ENCODE data around the gene PRRG2. TPM values are rescaled to one million over a fixed set of nuclear protein-coding genes. Genes with fewer than 3 reads are reported as not detected.

PRRG2 gene
- total RNA-seq, 3 donors from 2014 or later = 0.32 to 16.1 (median 10.2) TPM

GRCh38 chr19:49636233-49636932 is 55.3 kb downstream of the PRRG2 start:
- peaks cover 5 to 9% of the 10 kb centered on the region in 2 donors for H3K4me1 ChIP-seq
- TF ChIP-seq, protein P1, sequence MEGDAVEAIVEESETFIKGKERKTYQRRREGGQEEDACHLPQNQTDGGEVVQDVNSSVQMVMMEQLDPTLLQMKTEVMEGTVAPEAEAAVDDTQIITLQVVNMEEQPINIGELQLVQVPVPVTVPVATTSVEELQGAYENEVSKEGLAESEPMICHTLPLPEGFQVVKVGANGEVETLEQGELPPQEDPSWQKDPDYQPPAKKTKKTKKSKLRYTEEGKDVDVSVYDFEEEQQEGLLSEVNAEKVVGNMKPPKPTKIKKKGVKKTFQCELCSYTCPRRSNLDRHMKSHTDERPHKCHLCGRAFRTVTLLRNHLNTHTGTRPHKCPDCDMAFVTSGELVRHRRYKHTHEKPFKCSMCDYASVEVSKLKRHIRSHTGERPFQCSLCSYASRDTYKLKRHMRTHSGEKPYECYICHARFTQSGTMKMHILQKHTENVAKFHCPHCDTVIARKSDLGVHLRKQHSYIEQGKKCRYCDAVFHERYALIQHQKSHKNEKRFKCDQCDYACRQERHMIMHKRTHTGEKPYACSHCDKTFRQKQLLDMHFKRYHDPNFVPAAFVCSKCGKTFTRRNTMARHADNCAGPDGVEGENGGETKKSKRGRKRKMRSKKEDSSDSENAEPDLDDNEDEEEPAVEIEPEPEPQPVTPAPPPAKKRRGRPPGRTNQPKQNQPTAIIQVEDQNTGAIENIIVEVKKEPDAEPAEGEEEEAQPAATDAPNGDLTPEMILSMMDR (IDR thresholded peaks at IDR 0.05) = no peak
- TF ChIP-seq POLR2AphosphoS5 (IDR thresholded peaks at IDR 0.05) (no peak), POLR2A (IDR thresholded peaks at IDR 0.05) (no peak)
- no peak for DNase-seq (ENCODE audit: low spot score in 2 of 2)
- H3K9me3 ChIP-seq = no peaks in the 10 kb centered on the region
- intact Hi-C loops (cut with DNase I; ENCODE audit: low total_unique reads) = no loop called here
- H3K27ac ChIP-seq = peak overlapping the region in 1 of 2 donors; percentile 50
- no peak overlapping the region for H3K4me3 ChIP-seq
- no peaks in the 10 kb centered on the region for H3K36me3 ChIP-seq
- H3K27me3 ChIP-seq = no peaks in the 10 kb centered on the region

DNA sequence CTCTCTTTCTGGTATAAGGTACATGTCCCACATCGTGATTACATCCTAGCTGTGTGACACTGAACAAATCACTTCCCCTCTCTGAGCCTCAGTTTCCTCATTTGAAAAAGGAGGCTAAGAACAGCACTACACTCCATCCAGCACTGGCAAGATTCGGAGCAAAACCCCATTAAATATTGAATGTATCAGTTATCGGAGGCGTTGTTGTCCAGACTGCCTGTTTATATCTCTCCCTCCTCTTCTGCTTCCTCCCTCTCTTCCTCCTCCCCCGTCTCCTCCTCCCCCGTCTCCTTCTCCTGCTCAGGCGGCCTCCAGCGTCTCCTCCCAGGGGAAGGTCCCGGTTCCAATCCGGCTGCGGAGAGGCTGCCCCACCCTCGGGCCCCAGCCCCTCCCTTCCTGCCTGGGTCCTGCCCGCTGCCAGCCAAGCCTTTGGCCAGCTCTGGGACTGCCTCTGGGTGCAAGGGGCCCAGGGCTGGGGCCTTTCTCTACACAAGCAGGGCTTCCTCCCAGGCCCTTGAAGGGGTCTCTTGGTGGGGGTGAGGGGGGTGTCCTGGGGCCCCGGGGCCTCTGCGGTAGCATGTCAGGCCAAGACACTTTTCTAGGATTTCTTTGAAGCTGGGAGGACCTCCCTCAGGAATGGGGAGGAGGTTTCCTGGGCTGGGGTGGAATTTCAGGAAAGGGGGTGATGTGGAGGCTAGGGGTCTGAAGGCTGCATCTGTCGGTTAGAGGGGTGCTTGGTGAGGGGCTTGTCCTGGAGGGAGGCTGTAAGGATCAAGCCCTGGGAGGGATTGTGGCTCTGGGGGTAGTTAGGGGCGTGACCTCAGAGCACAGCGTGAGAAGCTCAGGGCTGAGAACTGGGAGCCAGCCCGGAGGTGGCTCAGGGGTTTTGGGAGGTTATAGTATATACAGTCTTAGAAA is 57.0 kb downstream of the PRRG2 start:
- Histone ChIP-seq H3K27ac (peak overlapping the region; percentile 70 to 100), H3K27me3 (no peaks in the 10 kb centered on the region), H3K4me1 (peaks cover 5 to 9% of the 10 kb centered on the region in 2 donors), H3K36me3 (no peaks in the 10 kb centered on the region), H3K4me3 (peak overlapping the region; percentile 97 to 99 (median 98)), H3K9me3 (no peaks in the 10 kb centered on the region)
- peak; percentile 55 to 73 for DNase-seq (ENCODE audit: low spot score in 2 of 2)
- intact Hi-C loops (cut with DNase I; ENCODE audit: low total_unique reads) = no loop called here
- TF ChIP-seq POLR2A (IDR thresholded peaks at IDR 0.05) (no peak), POLR2AphosphoS5 (IDR thresholded peaks at IDR 0.05) (no peak)
- TF ChIP-seq, protein P1 (IDR thresholded peaks at IDR 0.05) = no peak

DNA sequence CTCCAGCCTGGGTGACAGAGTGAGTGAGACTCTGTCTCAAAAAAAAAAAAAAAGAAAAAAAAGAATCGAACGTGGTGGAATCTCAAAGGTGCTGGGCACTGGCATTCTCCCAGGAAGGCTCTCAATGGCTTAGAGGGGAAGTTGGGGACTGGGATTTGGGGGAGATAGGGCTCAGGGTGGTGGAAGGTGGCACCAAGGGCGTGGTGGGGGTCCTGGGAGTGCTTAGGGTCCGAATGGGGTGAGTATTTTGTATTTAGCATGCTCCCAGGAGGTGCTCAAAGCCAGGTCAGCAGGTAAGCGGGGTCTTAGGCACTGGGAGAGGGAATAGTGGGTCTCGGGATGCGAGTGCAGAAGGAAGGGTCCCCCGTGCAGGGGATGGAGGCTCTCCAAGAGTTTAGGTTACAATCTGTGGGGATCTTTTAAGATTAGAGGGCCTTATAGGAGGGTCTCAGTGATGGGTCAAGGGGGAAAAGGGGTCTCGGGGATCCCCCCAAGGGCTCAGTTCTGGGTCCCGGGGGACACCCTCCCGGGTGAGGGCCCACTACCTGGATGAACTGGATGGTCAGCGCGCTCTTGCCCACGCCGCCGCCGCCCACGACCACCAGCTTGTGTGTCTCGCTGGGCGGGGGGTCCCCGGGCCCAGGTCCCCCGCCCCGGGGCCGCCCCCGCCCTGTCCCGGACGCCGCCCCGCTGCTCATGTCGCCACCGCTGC is 58.4 kb downstream of the PRRG2 start:
- Histone ChIP-seq H3K27ac (peak overlapping the region; percentile 99 to 100), H3K4me3 (peak overlapping the region; percentile 97 to 99 (median 98)), H3K36me3 (no peaks in the 10 kb centered on the region), H3K4me1 (peaks cover 5 to 22% of the 10 kb centered on the region in 2 donors), H3K27me3 (no peaks in the 10 kb centered on the region), H3K9me3 (no peaks in the 10 kb centered on the region)
- intact Hi-C loops (cut with DNase I; ENCODE audit: low total_unique reads) = no loop called here
- DNase-seq (ENCODE audit: low spot score in 2 of 2) = peak in 1 of 2 donors; percentile 50
- TF ChIP-seq POLR2AphosphoS5 (IDR thresholded peaks at IDR 0.05) = no peak
- TF ChIP-seq POLR2A (IDR thresholded peaks at IDR 0.05) = no peak
- TF ChIP-seq, protein P1 (IDR thresholded peaks at IDR 0.05) = no peak

- peaks cover 5 to 23% of the 10 kb centered on the region in 2 donors for H3K4me1 ChIP-seq
- TF ChIP-seq POLR2A (IDR thresholded peaks at IDR 0.05) (peak; percentile 78), POLR2AphosphoS5 (IDR thresholded peaks at IDR 0.05) (peak; percentile 94 to 96 (median 94))
- TF ChIP-seq, protein P1 (IDR thresholded peaks at IDR 0.05) = peak in 1 of 3 donors; percentile 32
- H3K4me3 ChIP-seq = peak within 1 kb of the TSS; percentile 97 to 99 (median 98)
- H3K36me3 ChIP-seq = no peaks in the 10 kb centered on the region
- peak within 1 kb of the TSS; percentile 99 to 100 for H3K27ac ChIP-seq
- H3K9me3 ChIP-seq = no peaks in the 10 kb centered on the region
- no peaks in the 10 kb centered on the region for H3K27me3 ChIP-seq
- DNase-seq (ENCODE audit: low spot score in 2 of 2) = peak; percentile 99 to 100
- intact Hi-C loops (cut with DNase I; ENCODE audit: low total_unique reads) = no loop called here
Observed at GRCh38 chr19:49640113-49640898, 59.2 kb downstream of the PRRG2 start, which contains the start of gene RRAS. Gene RRAS, minus strand, starts transcription at chr19:49640143. Its CDS starts 45 bp downstream, at chr19:49640098.

Other genes with a start within 250 kb of the PRRG2 start
- gene CD37, start 245.9 kb upstream of the PRRG2 start, total RNA-seq = 10 to 100 TPM in 2 of 3 donors, 1 to 10 TPM in 1; 2.9 to 19.7 (median 15.4) TPM
- gene TEAD2, start 218.9 kb upstream of the PRRG2 start, total RNA-seq = 10 to 100 TPM; 24.9 to 30.0 (median 25.1) TPM
- 1 to 10 TPM in 1 of 3 donors, under 1 TPM in 1, not detected in 1; 0.64 to 1.8 TPM for gene DKKL1, start 217.4 kb upstream of the PRRG2 start, total RNA-seq
- gene KASH5, start 193.1 kb upstream of the PRRG2 start, total RNA-seq = 1 to 10 TPM in 1 of 3 donors, not detected in 2; 1.9 TPM
- gene PTH2, start 157.9 kb upstream of the PRRG2 start, total RNA-seq = not detected
- gene GFY, start 155.9 kb upstream of the PRRG2 start, total RNA-seq = not detected
- 1 to 10 TPM in 1 of 3 donors, under 1 TPM in 2; 0.44 to 4.3 (median 0.98) TPM for gene SLC17A7, start 139.8 kb upstream of the PRRG2 start, total RNA-seq
- 100 to 1,000 TPM in 2 of 3 donors, 10 to 100 TPM in 1; 94.4 to 121 (median 106) TPM for gene PIH1D1, start 129.5 kb upstream of the PRRG2 start, total RNA-seq
- gene ALDH16A1, start 128.1 kb upstream of the PRRG2 start, total RNA-seq = 10 to 100 TPM; 20.6 to 34.4 (median 32.2) TPM
- 1 to 10 TPM; 4.3 to 7.0 (median 4.6) TPM for gene FLT3LG, start 107.1 kb upstream of the PRRG2 start, total RNA-seq
- 1,000 to 10,000 TPM; 3,591 to 5,468 (median 4,346) TPM for gene RPL13A, start 93.7 kb upstream of the PRRG2 start, total RNA-seq
- gene RPS11, start 84.9 kb upstream of the PRRG2 start, total RNA-seq = 1,000 to 10,000 TPM; 5,709 to 7,550 (median 5,876) TPM
- gene FCGRT, start 68.7 kb upstream of the PRRG2 start, total RNA-seq = 100 to 1,000 TPM; 164 to 389 (median 199) TPM
- 10 to 100 TPM; 17.3 to 40.2 (median 34.7) TPM for gene RCN3, start 53.3 kb upstream of the PRRG2 start, total RNA-seq
- gene NOSIP, start 760 bp upstream of the PRRG2 start, total RNA-seq = 10 to 100 TPM; 54.7 to 60.0 (median 57.4) TPM
- gene PRR12, start 9.9 kb downstream of the PRRG2 start, total RNA-seq = 1 to 10 TPM; 6.2 to 8.8 (median 6.3) TPM
- 100 to 1,000 TPM in 1 of 3 donors, 10 to 100 TPM in 2; 34.8 to 114 (median 41.0) TPM for gene RRAS, start 58.8 kb downstream of the PRRG2 start, total RNA-seq
- 10 to 100 TPM in 2 of 3 donors, 1 to 10 TPM in 1; 9.8 to 15.4 (median 10.6) TPM for gene SCAF1, start 60.9 kb downstream of the PRRG2 start, total RNA-seq
- 100 to 1,000 TPM in 1 of 3 donors, 10 to 100 TPM in 2; 39.7 to 100 (median 52.4) TPM for gene IRF3, start 84.5 kb downstream of the PRRG2 start, total RNA-seq
- 10 to 100 TPM in 1 of 3 donors, 1 to 10 TPM in 2; 5.1 to 11.7 (median 8.5) TPM for gene BCL2L12, start 84.6 kb downstream of the PRRG2 start, total RNA-seq
- 100 to 1,000 TPM; 137 to 227 (median 154) TPM for gene PRMT1, start 96.0 kb downstream of the PRRG2 start, total RNA-seq
- 1 to 10 TPM; 1.3 to 2.9 (median 1.4) TPM for gene ADM5, start 108.3 kb downstream of the PRRG2 start, total RNA-seq
- 10 to 100 TPM in 1 of 3 donors, 1 to 10 TPM in 1, under 1 TPM in 1; 0.80 to 14.4 (median 2.8) TPM for gene CPT1C, start 109.8 kb downstream of the PRRG2 start, total RNA-seq
- under 1 TPM in 2 of 3 donors, not detected in 1; 0.33 to 0.96 TPM for gene TSKS, start 182.0 kb downstream of the PRRG2 start, total RNA-seq
- gene AP2A1, start 185.7 kb downstream of the PRRG2 start, total RNA-seq = 10 to 100 TPM; 42.1 to 71.0 (median 59.3) TPM
- 10 to 100 TPM; 13.0 to 27.4 (median 18.7) TPM for gene FUZ, start 232.0 kb downstream of the PRRG2 start, total RNA-seq
- gene MED25, start 237.0 kb downstream of the PRRG2 start, total RNA-seq = 10 to 100 TPM; 16.3 to 27.5 (median 20.6) TPM